Activated T-helper 1 cell treated with Interleukin-2 at 50 U/mL for 16 hours (primary cell): ENCODE measurements around the gene ABCB11.
"Not testable (repeated sequence)": the region's sequence is repeated elsewhere in the genome, so short reads cannot be mapped to it uniquely, and the experiment has no call there.

Experiments used
- DNase-seq: peaks from one replicate; pipeline ENCODE4 v3.0.0-alpha.2; 2020; ENCODE audit warnings: low read depth

The ABCB11 gene

DNA sequence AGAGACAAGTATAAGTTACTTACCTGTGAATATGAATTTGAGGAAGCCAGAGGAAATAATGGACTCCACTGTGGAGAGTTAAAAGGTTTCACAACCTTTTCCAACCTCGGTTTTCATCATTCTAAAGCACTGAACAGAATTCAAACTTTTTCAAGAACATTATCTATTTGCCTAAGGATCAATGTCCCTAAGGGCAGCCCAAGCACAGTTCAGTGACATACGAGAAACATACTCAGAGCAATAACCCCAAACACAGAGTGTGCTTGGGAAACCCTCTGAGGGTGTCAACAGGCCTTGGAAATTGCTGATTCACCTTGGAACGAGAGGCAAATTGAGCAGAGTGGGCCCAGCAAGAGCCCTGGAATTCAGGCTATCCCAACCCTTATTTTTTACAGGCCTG, at the start of gene ABCB11:
TSS of gene ABCB11 (minus strand) at position 123 of the 400 bp plus-strand sequence. CDS start 13,199 bp downstream, outside the sequence.
- no peak for DNase-seq

DNA sequence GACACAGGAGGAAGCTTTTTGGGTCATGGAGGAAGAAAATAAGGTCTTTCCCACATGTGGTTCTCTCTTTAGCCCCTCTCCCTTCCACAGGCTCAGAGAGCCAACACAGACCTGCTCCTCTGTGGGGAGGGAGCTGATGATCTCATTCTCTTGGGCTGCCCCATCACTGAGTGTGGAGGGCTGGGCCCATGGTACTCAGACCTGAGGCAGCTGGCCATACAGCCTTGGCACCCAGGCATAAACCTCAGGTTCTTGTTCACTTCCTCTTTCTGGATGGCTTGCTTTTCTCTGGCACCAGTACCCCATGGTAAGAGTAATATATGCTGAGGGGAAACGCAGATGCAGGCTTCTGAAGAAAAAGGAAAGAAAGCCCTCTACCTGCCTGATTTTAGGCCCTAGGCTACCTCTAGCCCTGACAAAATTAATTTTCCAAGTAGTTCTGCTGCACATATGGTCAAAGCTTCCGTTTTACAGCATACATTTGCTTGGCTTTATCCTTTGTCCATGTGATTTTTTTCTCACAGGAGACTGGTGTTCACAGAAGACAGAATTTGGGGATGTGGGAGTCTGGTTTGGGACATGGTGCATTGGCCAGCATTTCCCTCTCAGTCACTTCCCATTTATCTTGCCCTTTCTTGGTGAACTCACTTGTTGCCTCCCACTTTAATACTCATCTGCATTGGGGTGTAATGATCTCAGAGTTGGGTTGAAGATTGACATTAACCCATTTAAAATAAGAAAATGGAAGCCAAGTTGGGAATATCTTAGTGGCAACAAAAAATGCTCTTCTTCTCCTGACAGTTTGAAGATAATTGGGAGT, 49.3 kb upstream of the ABCB11 start:
- no peak for DNase-seq

DNA sequence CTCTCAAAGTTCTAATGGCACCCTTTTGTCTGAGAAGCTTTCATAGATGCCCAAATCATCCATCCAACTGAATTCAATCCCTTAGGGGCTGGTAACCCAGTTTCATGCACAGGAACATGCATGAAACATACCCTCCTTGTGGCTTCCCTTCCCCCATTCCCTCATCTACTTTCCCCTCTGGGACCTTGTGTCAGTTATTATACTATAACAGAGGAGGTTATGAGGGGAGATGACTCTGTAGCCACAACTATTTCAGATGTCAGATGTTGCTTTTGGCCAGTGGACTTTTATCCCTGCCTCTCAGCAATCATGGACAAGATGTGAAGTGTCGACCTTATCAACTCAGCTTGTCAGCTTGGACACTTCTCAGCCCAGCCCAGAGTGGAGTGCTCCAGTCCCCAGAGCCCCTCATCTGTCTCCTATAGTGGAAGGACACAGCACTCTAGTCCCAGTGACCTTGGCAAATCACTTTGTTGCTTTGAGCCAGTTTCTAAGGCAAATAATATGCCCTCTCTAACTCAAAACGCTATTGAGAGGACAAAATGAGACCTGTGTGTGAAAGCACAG, 46.6 kb upstream of the ABCB11 start:
- no peak for DNase-seq

DNA sequence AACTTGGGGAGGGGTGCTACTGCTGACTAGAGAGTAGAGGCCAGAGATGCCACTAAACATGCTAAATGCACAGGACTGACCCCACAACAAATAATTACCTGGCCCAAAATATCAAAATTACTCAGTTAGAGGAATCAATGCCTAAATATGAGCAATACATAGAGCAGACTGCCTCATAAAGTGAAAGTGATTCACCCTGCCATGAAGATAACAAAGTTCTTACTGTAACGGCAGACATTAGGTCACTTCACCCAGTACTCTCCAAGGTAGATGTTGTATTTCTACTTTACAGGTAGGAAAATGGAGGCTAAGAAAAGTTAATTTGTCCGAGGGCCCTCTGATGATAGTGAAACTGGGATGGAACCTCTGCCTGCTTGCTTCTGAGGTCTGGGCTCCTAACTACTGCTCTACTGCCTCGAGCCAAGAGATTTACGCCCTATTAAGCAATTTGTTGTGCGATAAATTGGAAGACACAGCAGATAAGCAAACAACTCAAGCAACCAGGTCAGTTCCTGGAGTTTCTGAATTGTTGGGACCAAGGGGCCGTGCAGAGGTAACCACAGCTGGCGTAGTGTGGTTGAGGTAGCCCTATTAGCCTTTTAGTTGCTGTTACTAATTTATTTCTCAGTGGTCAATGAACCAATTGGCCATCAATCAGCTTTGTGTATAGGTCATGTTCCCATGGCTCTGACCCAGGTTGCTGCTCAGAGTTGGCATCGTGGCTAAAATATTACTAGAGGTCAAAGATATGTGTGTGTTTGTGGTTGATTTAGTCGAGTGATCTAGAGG, 43.0 kb upstream of the ABCB11 start:
- DNase-seq = no peak

DNA sequence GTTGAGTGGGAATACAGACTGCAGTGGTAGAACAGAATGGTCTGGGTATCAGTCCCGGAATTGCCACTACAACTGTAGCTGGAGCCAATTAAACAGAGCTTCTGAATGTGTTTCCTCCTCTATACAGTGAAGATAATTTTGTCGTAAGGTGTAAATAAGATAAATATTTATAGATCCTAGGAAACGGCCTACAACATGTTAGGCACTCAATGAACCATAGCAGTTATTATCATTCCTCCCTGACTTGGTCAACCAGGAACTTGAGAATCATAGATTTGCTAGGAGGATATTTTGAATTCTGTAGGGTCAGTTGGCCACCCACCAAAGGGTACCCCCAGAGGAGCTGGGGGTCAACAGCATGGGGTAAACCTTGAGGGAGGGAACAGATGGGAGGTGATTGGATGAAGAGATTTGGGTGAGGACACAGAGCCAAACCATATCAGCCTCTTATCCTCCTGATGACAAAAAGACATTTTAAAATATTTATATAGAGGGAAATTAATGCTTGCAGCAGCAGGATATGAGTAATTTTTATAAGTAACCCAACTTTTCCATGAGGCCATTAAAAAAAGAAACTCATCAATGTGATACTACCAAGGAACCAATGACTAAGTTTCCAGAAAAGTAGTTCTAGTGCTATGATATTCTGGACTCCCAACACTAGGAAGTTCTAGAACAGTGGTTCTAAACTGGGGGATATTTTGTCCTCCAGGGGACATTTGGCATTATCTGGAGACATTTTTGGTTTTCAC, 42.3 kb upstream of the ABCB11 start:
- no peak for DNase-seq

DNA sequence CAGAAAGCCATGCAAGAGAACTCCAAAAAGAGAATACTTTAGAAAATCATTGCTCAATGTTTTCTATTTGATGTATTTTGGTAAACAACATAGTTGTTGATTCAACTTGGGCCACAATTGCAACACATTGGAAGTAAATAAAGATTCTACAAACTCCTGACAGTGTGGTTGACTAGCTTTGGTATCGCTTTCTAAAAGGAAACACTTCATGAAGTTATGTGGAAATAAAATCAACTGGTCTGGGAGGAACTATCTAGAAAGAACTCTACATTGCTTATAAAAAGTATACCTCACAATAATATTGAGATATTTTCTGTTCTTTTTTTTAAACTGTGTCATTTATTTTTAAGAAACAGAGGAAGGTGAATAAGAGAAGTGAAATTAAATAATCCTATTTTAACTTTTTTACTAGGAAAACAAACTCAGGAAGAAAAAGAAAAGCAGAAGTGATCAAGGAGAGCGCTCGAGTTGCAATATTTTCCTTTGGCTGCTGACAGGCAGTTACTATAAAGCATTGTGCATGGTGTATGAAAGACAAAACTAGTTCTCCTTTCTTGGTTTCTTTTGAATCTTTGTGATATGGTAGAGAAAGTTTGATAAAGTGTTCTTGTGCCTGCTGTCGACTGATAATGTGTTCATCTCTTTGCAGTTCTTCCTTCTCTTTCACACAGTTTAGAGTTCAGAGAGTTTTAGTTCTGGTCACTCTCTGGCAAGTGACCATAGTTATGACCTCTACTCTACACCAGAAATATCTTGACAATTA, 41.2 kb upstream of the ABCB11 start:
- no peak for DNase-seq

DNA sequence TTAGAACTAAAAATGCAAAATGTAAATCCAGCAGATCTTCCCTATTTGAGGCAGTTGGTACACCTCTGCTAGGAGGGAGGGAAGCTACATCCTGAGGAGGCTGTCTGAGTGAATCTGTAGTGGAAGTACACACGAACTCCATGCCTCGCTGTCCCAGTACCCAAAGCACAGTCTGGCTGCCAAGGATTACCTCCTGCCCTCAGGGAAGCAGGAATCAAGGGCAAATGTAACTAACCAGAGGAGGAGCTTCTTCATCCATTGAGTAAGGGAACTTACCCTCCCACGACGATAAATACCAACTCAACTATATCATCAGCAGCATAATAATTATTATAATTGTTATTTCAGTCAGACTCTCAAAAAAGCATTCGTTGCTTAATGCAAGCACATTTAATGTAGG, 40.3 kb upstream of the ABCB11 start:
- DNase-seq = no peak

DNA sequence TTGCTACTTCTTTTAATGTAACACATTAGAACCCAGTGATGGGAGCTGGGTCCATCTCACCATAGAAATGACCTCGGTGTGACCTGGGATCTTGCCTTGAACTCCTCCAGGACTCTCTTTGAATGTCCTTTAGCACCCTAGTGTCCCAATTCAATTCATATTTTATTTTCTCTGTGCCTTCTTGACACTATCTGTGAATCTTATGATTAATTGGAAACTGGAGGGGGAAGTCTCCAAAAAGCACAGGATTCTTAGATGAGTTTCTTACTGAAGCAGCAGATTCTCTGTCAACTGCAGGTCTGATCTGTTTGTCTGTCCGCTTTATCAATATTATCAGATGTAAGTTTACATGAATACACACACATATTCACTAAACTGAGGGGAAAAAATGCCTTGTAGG, 38.7 kb upstream of the ABCB11 start:
- no peak for DNase-seq

DNA sequence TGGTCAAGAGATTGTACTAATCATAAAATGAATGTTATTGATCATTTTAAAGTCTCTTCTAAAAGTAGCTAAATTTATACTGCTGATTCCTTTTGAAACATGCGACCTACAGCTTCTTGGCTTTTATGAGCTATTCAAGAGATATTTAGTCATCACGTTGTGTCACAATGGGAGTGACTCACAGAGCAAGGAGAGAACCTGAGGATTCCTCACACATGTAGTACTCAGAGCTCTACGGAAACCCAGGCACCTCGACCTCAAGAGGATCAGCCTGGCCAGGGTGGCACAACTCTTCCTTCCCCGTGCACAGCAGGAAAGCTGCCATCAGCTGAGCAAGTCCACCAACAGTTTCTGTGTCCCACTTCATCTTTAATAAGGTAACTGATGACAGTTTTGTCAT, 38.2 kb upstream of the ABCB11 start, which contains the start of gene DHRS9:
TSS of gene DHRS9 (plus strand) at position 223 of the 400 bp plus-strand sequence. CDS start 12,019 bp downstream, outside the sequence.
- DNase-seq = no peak

DNA sequence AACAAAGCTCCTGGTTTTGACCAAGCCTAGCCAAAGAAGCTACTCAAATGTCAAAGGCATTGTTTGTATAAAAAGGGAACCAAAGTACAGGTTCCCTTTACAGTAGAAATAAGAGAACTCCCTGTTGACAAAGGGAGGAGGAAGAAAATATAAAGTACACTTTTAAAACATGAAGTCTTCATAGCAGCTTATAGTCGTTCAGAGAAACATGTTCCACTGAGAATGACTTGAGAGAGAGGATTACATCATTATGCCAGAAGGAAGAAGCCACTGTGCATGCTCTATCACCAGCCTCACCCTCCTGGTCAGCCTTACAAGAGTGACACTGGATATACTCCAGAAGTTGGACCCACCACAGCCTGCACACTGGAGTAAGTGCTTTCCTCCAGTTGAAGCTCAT, 35.8 kb upstream of the ABCB11 start:
- DNase-seq = no peak

DNA sequence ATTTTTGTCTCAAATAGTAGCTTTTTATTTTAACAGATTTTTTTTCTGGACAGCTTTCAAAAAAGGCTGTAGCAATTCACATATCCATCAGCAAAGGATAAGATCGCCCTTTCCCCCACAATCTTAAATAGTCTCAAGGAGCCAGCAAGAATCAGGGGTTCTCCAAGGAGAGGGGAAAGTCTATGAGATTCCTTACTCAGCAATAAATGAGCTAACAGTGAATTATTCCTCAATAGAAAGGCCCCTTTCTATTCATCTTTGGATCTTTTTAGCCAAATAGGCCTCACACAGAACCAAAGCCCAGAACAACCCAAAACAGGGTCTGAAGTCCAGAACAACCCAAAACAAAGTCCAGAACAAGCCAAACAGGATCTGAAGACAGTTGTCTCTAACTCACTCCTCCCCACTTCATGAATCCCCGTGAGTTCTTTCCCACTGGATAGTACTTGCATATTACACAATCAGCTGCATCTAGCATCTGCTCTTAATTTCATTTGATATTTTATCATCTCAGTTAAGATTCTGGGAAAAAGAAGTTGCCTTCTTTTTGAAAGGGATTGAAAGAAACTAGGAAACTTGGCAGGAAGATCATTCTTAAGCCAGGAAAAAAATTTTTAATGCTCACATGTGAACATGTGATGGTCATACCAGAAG, 34.9 kb upstream of the ABCB11 start:
- DNase-seq = no peak

DNA sequence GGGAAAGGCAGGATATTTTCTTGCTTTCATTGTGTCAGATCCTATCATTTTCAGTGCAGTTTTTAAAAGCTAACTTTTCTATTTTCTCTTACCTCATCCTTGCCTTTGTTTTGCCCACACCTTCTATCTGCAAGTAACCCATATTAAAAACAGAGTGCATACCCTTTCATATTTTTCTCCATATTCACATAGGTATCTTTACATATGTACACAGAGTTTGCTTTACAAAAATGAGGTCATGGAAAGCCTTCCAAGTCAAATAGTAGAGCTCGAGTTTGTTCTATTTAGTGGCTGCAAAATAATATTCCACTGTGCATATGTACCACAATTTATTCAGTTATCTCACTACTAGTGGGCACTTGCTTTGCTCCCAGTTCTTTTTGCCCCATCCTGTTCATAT, 34.3 kb upstream of the ABCB11 start:
- DNase-seq = no peak

DNA sequence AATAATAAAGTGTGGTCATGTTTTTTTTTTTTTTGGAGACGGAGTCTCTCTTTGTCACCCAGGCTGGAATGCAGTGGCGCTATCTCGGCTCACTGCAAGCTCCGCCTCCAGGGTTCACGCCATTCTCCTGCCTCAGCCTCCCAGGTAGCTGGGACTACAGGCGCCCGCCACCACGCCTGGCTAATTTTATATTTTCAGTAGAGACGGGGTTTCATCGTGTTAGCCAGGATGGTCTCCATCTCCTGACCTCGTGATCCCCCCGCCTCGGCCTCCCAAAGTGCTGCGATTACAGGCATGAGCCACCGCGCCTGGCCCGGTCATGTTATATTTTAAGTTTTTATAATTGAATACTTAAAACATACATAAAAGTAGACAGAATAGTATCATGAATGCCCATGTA, 33.1 kb upstream of the ABCB11 start:
- not testable (repeated sequence) for DNase-seq

DNA sequence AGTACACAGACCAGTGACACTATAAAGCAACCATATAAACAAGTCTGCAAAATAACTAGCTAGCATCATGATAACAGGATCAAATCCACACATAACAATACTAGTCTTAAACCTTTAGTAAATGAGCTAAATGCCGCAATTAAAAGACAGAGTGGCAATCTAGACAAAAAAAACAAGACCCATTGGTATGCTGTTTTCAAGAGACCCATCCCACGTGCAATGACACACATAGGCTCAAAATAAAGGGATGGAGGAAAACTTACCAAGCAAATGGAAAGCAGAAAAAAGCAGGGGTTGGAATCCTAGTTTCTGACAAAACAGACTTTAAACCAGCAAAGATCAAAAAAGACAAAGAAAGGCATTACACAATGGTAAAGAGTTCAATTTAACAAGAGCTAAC, 23.5 kb upstream of the ABCB11 start:
- not testable (repeated sequence) for DNase-seq

DNA sequence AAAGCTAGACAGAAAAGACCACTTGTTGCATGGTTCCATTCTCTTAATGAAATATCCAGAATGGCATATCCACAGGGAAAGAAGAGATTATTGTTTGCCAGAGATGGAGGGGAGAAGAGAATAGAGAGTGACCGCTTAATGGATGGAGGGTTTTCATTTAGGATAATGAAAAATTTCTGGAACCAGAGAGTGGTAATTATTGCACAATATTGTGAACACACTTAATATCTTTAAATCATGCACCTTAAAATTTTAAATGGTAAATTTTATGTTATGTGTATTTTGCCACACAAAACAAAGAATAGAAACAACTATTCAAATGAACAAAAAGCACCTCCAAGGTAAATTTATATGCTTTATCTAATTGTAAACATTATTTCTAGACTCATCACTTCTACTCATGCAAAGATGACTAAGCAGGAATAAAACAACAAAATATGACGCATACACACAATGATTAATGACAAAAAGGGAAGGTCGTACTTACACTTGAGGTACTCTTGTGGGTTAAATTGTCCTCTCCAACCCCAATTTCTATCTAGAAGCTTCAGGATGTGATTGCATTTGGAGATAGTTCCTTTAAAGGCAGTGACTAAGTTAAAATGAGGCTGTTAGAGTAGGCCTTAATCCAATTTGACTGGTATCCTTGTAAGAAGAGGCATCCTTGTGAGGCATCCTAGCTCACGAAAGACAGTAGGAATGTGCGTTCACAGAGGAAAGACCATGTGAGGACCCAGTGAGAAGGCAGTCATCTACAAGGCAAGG, 19.5 kb upstream of the ABCB11 start:
- DNase-seq = no peak

DNA sequence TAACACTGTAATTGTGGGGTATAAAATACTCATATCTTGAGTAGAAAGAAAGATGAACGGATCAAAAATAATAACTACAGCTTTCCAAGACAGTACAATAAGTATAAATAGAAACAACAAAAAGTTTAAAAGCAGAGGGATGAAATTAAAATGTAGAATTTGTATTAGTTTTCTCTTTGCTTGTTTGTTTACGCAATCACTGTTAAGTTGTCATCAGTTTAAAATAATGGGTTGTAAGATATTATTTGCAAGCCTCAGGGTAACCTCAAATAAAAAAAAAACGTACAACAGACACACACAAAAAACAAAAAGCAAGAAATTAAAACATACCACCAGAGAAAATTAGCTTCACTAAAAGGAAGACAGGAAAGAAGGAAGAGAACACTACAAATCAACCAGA, 18.0 kb upstream of the ABCB11 start:
- no peak for DNase-seq

DNA sequence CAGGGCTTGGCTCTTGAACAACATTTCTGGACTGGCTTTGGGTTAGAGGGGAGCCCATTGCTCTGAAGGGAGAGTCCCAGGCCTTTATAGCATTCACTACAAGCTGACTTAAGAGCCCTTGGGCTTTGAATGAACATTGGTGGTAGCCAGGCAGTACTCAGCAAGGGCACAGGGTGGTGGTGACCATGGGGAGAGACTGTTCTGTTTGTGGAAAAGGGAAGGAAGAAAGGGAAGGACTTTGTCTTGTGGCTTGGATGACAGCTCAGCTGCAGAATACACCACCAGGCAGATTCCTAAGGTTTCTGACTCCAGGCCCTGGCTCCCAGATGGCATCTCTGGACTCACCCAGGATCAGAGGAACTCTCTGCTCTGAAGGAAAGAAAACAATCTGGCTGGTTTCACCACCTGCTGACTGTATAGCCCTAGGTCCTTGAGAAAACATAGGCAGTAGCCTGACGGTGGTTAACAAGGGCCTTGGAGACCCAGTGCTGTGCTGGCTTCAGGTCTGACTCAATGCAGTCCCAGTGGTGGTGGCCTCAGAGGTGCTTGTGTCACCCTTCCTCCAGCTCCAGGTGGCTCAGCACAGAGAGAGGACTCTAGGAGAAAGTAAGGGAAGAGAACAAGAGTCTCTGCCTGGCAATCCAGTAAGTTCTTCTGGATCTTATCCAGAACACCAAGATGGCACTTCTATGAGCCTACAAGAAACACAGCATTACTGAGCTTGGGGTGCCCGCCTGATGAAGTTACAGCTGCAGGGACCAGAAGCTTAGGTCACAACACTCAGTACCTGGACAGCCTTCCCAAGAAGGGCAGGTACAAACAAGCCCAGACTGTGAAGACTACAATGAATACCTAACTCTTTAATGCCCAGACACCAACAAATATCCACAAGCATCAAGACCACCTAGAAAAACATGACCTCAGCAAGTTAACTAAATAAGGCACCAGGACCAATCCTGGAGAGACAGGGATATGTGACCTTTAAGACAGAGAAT, 16.4 kb upstream of the ABCB11 start:
- DNase-seq = no peak

DNA sequence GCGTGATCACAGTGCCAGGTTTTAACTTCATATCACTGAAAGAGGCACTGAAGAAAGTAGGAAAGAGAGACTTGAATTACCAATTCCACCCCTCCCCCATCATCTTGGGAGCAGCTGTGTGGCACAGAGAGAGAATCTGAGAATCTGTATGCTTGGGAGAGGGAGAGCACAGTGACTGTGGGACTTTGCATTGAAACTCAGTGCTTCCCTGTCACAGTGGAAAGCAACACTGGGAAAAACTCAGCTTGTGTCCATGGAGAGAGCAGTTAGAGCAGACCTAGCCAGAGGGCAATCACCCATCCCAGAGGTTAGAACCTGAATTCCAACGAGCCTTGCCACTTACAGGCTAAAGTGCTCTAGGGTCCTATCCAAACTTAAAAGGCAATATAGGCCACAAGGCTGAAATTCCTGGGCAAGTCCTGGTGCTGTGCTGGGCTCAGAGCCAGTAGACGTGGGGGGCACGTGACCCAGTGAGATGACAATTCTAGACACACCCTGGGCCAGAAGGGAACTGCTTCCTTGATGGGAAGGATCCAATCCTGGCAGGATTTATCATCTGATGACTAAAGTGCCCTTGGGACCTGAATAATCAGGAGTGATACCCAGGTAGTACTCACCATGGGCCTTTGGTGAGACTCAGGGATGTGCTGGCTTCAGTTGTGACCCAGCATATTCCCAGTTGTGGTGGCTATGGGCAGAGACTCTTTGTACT, 15.5 kb upstream of the ABCB11 start:
- no peak for DNase-seq
